Bronchial epithelial cell (primary cell): Measurements from ENCODE around the gene ARHGAP25. TPM values are rescaled to one million over a fixed set of nuclear protein-coding genes. Genes with fewer than 3 reads are reported as not detected.

Source experiments
- DNase-seq: peaks from one replicate; pipeline ENCODE4 v3.0.0-alpha.2; 2010; ENCODE audit warnings: low read depth
- FAIRE-seq: peaks from 2 replicates; lab custom pipeline; 2011; peaks lifted over from hg19 to GRCh38; lab: Jason Lieb, UNC
- H3K27me3 ChIP-seq: 2 replicates; pipeline ENCODE4 v1.5.1; 2011; ENCODE audit warnings: low read length; ENCODE audit not compliant: control insufficient read depth, insufficient read depth
- H3K36me3 ChIP-seq: 2 replicates; pipeline ENCODE4 v1.5.1; 2011; ENCODE audit warnings: low read length; ENCODE audit not compliant: control insufficient read depth, insufficient read depth
- H3K4me3 ChIP-seq: 2 replicates; pipeline ENCODE4 v1.5.1; 2011; ENCODE audit warnings: mild to moderate bottlenecking, low read depth, low read length, control low read depth
- total RNA-seq: library from RNA; depleted of rRNA; stranded (reverse); fragments of >200 nt; gene quantifications from 2 replicates; pipeline ENCODE4 v1.2.1, GENCODE V29; 2014
- TF ChIP-seq, protein P1 (sequence below): IDR thresholded peaks from 2 replicates; pipeline ENCODE4 v1.5.1; 2011; ENCODE audit warnings: mild to moderate bottlenecking, moderate library complexity, low read length, control low read depth, inconsistent platforms; ENCODE audit not compliant: insufficient read depth, severe bottlenecking

The ARHGAP25 gene
- total RNA-seq, 1 donor from 2014 or later: 0.79 TPM

DNA sequence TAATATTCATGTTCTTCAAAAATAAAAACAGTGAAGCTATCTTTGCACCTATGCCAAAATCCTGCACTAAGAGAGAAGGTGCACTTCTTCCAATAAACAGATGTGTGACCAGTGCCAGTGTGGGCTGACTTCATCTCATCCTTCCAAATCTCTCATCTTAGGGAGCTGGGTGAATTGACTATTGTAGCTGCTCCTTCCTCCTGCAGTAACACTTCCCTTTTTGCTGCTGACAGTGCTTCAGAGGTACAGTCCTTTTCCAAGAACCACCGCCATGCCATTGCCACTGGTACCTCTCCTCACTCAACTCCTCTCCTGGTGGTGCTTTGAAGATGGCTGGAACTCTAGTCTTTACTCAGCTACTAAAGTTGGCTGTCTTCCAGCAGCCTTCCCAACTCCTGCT lies 42.1 kb upstream of the ARHGAP25 start:
- Histone ChIP-seq H3K27me3 (no peaks in the 10 kb centered on the region), H3K36me3 (no peaks in the 10 kb centered on the region), H3K4me3 (no peak overlapping the region)
- no peak for FAIRE-seq
- DNase-seq: no peak
- TF ChIP-seq, protein P1, sequence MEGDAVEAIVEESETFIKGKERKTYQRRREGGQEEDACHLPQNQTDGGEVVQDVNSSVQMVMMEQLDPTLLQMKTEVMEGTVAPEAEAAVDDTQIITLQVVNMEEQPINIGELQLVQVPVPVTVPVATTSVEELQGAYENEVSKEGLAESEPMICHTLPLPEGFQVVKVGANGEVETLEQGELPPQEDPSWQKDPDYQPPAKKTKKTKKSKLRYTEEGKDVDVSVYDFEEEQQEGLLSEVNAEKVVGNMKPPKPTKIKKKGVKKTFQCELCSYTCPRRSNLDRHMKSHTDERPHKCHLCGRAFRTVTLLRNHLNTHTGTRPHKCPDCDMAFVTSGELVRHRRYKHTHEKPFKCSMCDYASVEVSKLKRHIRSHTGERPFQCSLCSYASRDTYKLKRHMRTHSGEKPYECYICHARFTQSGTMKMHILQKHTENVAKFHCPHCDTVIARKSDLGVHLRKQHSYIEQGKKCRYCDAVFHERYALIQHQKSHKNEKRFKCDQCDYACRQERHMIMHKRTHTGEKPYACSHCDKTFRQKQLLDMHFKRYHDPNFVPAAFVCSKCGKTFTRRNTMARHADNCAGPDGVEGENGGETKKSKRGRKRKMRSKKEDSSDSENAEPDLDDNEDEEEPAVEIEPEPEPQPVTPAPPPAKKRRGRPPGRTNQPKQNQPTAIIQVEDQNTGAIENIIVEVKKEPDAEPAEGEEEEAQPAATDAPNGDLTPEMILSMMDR: no peak

DNA sequence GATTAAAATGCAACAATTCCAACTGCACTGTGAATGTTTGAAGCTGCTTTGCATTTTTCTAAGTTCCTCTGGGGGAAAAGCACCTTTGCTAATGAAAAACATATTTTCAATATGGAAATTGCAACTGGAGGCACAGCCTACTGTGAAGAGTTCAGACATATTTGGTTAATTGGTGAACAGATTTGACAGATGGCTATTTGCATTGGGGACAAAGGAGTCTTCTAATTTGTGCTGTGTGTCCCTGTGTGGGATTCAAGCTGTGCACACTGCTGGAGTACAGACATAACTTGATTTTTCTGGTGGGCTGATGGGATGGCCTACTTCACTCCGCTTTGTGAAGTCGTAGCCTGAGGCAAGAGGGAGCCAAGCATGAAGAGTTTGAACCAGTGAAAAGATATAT lies 40.7 kb upstream of the ARHGAP25 start:
- DNase-seq (no peak), FAIRE-seq (no peak)
- Histone ChIP-seq H3K36me3 (no peaks in the 10 kb centered on the region), H3K4me3 (no peak overlapping the region), H3K27me3 (no peaks in the 10 kb centered on the region)
- TF ChIP-seq, protein P1: no peak

DNA sequence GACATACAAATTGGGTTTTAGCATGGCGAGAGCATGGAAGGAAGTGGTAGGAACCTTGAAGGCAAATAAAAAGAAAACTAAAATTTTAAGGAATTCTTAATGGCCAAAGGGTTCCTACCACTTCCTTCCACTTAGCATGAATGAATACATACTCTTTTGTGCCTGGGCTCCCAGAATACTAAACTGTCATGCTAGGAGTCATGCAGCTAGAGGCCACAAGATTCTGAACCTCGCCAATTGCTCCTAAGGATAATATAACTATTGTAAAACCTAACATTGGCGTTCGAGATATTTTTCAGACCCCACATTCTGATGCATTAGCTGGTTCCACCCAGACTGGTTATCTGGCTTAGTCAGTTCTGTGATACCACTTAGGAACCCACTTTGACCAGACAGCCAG lies 38.6 kb upstream of the ARHGAP25 start:
- no peak for FAIRE-seq
- no peak overlapping the region for H3K4me3 ChIP-seq
- TF ChIP-seq, protein P1: no peak
- no peak for DNase-seq
- H3K27me3 ChIP-seq: no peaks in the 10 kb centered on the region
- no peaks in the 10 kb centered on the region for H3K36me3 ChIP-seq

DNA sequence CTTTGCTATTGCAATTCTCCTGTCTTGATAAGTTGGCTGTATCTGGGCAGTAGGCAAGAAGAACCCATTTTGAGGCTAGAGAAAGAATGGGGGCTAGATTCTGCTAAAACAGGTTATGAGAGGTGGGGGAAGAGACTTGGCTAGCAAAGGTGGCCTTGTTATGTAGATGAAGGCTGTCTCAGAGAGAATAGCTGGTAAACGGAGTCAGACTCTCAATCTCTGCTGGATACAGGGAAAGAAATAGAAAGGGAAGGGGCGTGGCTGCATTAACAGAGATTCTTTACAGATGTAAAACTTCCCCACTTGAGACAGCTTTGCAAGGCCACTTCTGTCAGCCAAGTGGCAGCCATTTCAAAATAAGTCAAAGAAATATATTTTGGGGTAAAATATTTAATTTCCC lies 38.1 kb upstream of the ARHGAP25 start:
- FAIRE-seq: no peak
- no peak overlapping the region for H3K4me3 ChIP-seq
- no peak for DNase-seq
- no peaks in the 10 kb centered on the region for H3K27me3 ChIP-seq
- no peaks in the 10 kb centered on the region for H3K36me3 ChIP-seq
- TF ChIP-seq, protein P1: no peak

DNA sequence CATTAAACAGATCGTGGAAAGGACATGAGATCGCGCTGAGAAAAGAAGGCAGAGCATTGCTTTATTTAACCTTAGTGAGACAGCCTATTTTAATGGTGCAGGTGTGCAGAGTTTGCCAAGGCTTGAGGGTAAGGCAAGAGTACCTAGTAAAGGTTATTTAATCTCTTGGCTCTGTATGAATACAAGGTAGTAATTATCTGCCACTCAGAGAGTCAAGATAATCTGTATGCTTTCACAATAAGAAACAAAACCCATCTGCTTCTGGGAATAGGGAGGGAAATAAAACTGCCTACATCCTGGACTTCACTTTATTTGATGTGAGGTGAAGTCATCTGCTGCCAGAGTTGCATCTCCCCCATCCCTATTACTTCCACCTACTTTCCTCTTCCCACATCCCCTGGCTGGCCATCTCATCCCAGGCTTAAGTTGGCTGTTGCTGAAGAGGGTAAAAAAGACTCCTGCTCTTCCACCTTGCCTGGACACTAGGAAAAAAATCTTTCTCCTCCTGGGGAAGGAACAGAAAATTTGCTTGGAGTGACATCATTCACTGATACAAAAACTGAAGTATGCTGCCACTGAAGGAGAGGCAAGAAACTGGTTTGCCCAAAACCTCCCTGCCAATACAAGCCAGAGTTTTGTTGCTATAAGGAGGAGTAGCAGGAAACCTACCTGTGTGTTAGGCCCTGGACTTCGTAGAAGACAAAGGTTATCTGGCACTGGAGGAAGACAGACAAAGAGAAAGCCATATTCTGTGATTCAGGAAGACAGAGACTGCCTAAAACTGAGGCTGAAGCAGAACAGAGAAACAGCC lies 35.8 kb upstream of the ARHGAP25 start:
- DNase-seq (no peak), FAIRE-seq (no peak)
- TF ChIP-seq, protein P1: no peak
- no peak overlapping the region for H3K4me3 ChIP-seq
- H3K36me3 ChIP-seq: no peaks in the 10 kb centered on the region
- no peaks in the 10 kb centered on the region for H3K27me3 ChIP-seq

- FAIRE-seq (no peak), DNase-seq (no peak)
- no peak overlapping the region for H3K4me3 ChIP-seq
- TF ChIP-seq, protein P1: no peak
- H3K27me3 ChIP-seq: no peaks in the 10 kb centered on the region
- no peaks in the 10 kb centered on the region for H3K36me3 ChIP-seq
Observed at GRCh38 chr2:68700560-68700959, 34.1 kb upstream of the ARHGAP25 start.
